OCI-LY7 (cell line): ENCODE results near the gene NPR1. TPM values are rescaled to one million over a fixed set of nuclear protein-coding genes. Genes with fewer than 3 reads are reported as not detected.

Source experiments
- BruUV-seq: library from RNA; stranded (reverse); fragments of 400-500 nt; replicated peaks from 2 replicates; lab custom pipeline; 2021; lab: Mats Ljungman, UMichigan
- CTCF ChIA-PET: fragments of 300-600 bp; sonication (Branson Sonifier 250); formaldehyde crosslinking; loops from one replicate; lab custom pipeline; 2022; ENCODE audit warnings: antibody characterized with exemption; ENCODE audit not compliant: unreplicated experiment; lab: Charles Lee
- POLR2A ChIA-PET: fragments of 300-600 bp; sonication (Branson Sonifier 250); formaldehyde crosslinking; loops from one replicate; lab custom pipeline; 2022; ENCODE audit warnings: antibody characterized with exemption; lab: Charles Lee
- DNase-seq: peaks from one replicate; pipeline ENCODE4 v3.0.0-alpha.2; 2015; ENCODE audit warnings: low spot score
- H2AFZ ChIP-seq: fragments of 200-600 bp; sonication (generic), shearing (Covaris generic); 2 replicates; pipeline ENCODE4 v1.6.1; 2014; ENCODE audit warnings: mild to moderate bottlenecking, antibody characterized with exemption, low read length, moderate library complexity
- H3K27ac ChIP-seq: fragments of 200-600 bp; sonication (generic); 2 replicates; pipeline ENCODE4 v1.5.1; 2014; ENCODE audit warnings: mixed run types, low read depth, mild to moderate bottlenecking, moderate library complexity, low read length, inconsistent platforms; ENCODE audit not compliant: poor library complexity, severe bottlenecking
- H3K36me3 ChIP-seq: fragments of 200-600 bp; sonication (generic); 2 replicates; pipeline ENCODE4 v1.6.1; 2014; ENCODE audit warnings: mild to moderate bottlenecking, antibody characterized with exemption, low read length, moderate library complexity, mixed read lengths; ENCODE audit not compliant: insufficient read depth
- H3K4me1 ChIP-seq: fragments of 200-600 bp; sonication (generic); 2 replicates; pipeline ENCODE4 v1.5.1; 2014; ENCODE audit warnings: mild to moderate bottlenecking, low read length; ENCODE audit not compliant: insufficient read depth, poor library complexity, severe bottlenecking
- H3K4me2 ChIP-seq: fragments of 200-600 bp; sonication (generic); 2 replicates; pipeline ENCODE4 v1.6.1; 2014; ENCODE audit warnings: mild to moderate bottlenecking, low read length
- H3K4me3 ChIP-seq: fragments of 200-600 bp; sonication (generic); 2 replicates; pipeline ENCODE4 v1.5.1; 2014; ENCODE audit warnings: mild to moderate bottlenecking, low read depth, low read length; ENCODE audit not compliant: poor library complexity, severe bottlenecking
- H3K79me2 ChIP-seq: fragments of 200-600 bp; sonication (generic); 2 replicates; pipeline ENCODE4 v1.6.1; 2016; ENCODE audit warnings: low read depth, mild to moderate bottlenecking, low read length, moderate library complexity, mixed read lengths; ENCODE audit not compliant: insufficient read depth
- H3K9me2 ChIP-seq: fragments of 200-600 bp; sonication (generic); 2 replicates; pipeline ENCODE4 v1.6.1; 2016; ENCODE audit warnings: mild to moderate bottlenecking, low read length, mixed read lengths; ENCODE audit not compliant: insufficient read depth
- H3K9me3 ChIP-seq: fragments of 200-600 bp; sonication (generic); 2 replicates; pipeline ENCODE4 v1.6.1; 2014; ENCODE audit warnings: mild to moderate bottlenecking, mixed run types, low read length, mixed read lengths
- H4K20me1 ChIP-seq: fragments of 200-600 bp; sonication (generic); 2 replicates; pipeline ENCODE4 v1.6.1; 2014; ENCODE audit warnings: mild to moderate bottlenecking, antibody characterized with exemption, low read length, moderate library complexity, mixed read lengths; ENCODE audit not compliant: insufficient read depth
- CTCF ChIP-seq: fragments of 200-600 bp; sonication (generic); conservative IDR thresholded peaks from 2 replicates; pipeline ENCODE4 v1.5.1; 2014; ENCODE audit warnings: mild to moderate bottlenecking, antibody characterized with exemption, low read length, moderate library complexity, mixed read lengths
- EZH2phosphoT487 ChIP-seq: fragments of 200-600 bp; sonication (generic); IDR thresholded peaks from 2 replicates; pipeline ENCODE4 v1.6.1; 2018; ENCODE audit warnings: low read depth, borderline replicate concordance, mild to moderate bottlenecking, mixed run types, antibody characterized with exemption, low read length, moderate library complexity, mixed read lengths
- intact Hi-C: fragments of 100-400 bp; cut with micrococcal nuclease; formaldehyde crosslinking; loops from one replicate; pipeline ENCODE4 v1.10.0; 2022; ENCODE audit not compliant: unreplicated experiment
- total RNA-seq, 2 experiments: library from RNA; depleted of rRNA in 1 of 2; stranded (reverse); fragments of >200 nt in 1 of 2; shearing (Covaris generic) in 1 of 2; gene quantifications; 2 replicates each; pipeline ENCODE4 v1.2.3, GENCODE V29; 2014 to 2022

Gene NPR1
- total RNA-seq, 2 experiments from 2014 or later = not detected

GRCh38 chr1:153698923-153699714 is 20.6 kb downstream of the NPR1 start:
- no peaks in the 10 kb centered on the region for H3K9me3 ChIP-seq
- no peaks in the 10 kb centered on the region for H3K36me3 ChIP-seq
- TF ChIP-seq CTCF (no peak), EZH2phosphoT487 (no peak)
- no TSS peak for BruUV-seq
- H3K79me2 ChIP-seq = no peaks in the 10 kb centered on the region
- no peaks in the 10 kb centered on the region for H3K4me1 ChIP-seq
- H3K4me3 ChIP-seq = no peak overlapping the region
- intact Hi-C loops = no loop called here
- H2AFZ ChIP-seq = no peak overlapping the region
- no peak for DNase-seq
- H3K4me2 ChIP-seq = no peak overlapping the region
- POLR2A ChIA-PET = interaction anchor here (0.5 to 2.1 kb wide), 2 partner anchors 28 to 179 kb away, joined by 3 to 5 read pairs; partner anchors contain the start of gene INTS3
- H4K20me1 ChIP-seq = no peaks in the 10 kb centered on the region
- CTCF ChIA-PET = no interaction called here
- no peak overlapping the region for H3K27ac ChIP-seq
- no peaks in the 10 kb centered on the region for H3K9me2 ChIP-seq

DNA sequence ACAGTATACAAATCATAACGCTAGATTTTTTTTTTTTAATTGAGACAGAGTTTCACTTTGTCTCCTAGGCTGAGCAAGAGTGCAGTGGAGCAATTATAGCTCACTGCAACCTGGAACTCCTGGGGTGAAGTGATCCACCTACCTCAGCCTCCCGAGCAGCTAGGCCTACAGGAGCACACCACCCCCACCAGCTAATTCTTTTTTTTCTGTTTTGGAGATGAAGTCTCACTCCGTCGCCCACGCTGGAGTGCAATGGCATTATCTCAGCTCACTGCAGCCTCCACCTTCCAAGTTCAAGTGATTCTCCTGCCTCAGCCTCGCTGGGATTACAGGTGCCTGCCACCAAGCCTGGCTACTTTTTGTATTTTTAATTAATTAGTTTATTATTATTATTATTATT is 21.3 kb downstream of the NPR1 start:
- Histone ChIP-seq H3K27ac (no peak overlapping the region), H3K9me3 (no peaks in the 10 kb centered on the region), H3K4me1 (no peaks in the 10 kb centered on the region), H3K36me3 (no peaks in the 10 kb centered on the region), H3K4me2 (no peak overlapping the region), H2AFZ (no peak overlapping the region), H4K20me1 (no peaks in the 10 kb centered on the region), H3K79me2 (no peaks in the 10 kb centered on the region), H3K9me2 (no peaks in the 10 kb centered on the region), H3K4me3 (no peak overlapping the region)
- POLR2A ChIA-PET = interaction anchor here (0.5 to 2.1 kb wide), 2 partner anchors 28 to 178 kb away, joined by 3 to 5 read pairs; partner anchors contain the start of gene INTS3
- intact Hi-C loops = no loop called here
- no peak for DNase-seq
- CTCF ChIA-PET = no interaction called here
- BruUV-seq = no TSS peak
- TF ChIP-seq CTCF (no peak), EZH2phosphoT487 (no peak)

GRCh38 chr1:153705484-153705883 is 27.0 kb downstream of the NPR1 start:
- no peak overlapping the region for H3K4me3 ChIP-seq
- intact Hi-C loops = no loop called here
- BruUV-seq = no TSS peak
- H4K20me1 ChIP-seq = no peaks in the 10 kb centered on the region
- POLR2A ChIA-PET = interaction anchor here (0.5 to 1.2 kb wide), 4 partner anchors 15 to 182 kb away, joined by 3 to 5 read pairs (median 4); no protein-coding TSS in a partner anchor
- TF ChIP-seq EZH2phosphoT487 (no peak), CTCF (no peak)
- H3K36me3 ChIP-seq = no peaks in the 10 kb centered on the region
- no peaks in the 10 kb centered on the region for H3K9me3 ChIP-seq
- H3K27ac ChIP-seq = no peak overlapping the region
- no peaks in the 10 kb centered on the region for H3K9me2 ChIP-seq
- no peaks in the 10 kb centered on the region for H3K4me1 ChIP-seq
- no peak overlapping the region for H2AFZ ChIP-seq
- no peak overlapping the region for H3K4me2 ChIP-seq
- DNase-seq = no peak
- no peaks in the 10 kb centered on the region for H3K79me2 ChIP-seq
- CTCF ChIA-PET = no interaction called here
